Endometrial microvascular endothelial cells (primary cell): Measurements from ENCODE around the gene NCK1. TPM values are rescaled to one million over a fixed set of nuclear protein-coding genes. Genes with fewer than 3 reads are reported as not detected.

ENCODE experiments used
- in situ Hi-C: cut with HindIII; loops from 2 replicates; pipeline ENCODE4 v1.10.0; 2017; ENCODE audit warnings: low sequenced_read_pairs, low pct_unique_long_range_greater_than_20kb; ENCODE audit errors: inconsistent ontology term
- total RNA-seq: library from RNA; depleted of rRNA; stranded (reverse); fragments of >200 nt; gene quantifications from one replicate; pipeline ENCODE4 v1.2.3, GENCODE V29; 2015; ENCODE audit errors: inconsistent ontology term

Gene NCK1
- 59.3 TPM for total RNA-seq

DNA sequence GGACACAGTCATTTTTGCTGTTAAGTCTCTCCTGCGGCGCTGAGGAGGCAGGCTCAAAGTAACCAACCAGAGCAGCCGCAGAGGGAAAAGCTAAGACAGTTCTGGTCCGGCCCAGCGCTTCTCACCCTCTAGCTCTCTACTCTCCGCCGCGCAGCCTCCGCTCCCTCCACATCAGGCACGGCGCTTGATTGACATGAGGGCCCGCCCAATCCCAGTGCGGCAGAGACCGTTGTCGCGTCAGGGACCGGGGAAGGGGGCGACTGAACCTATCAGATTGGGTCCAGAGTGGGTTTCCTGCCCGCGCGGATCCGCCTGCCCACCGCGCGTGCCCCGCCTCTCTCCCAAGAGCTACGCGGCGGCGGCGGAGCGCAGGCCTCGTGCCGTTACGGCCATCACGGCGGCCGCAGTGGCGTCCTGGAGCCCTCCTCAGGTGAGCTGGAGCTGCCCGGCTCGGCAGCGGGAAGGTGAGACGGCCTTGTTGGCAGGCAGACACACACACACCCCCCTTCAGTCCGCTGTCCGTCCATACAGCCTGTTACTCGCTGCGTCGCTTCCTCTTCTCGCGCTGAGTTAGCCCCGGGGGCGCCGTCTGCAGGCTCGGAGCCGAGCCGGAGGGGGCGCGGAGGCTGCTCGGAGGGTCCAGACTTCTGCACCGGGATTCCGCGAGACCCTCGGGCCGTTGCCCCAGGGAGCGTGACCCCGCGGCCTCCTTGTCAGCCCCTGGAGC lies at the start of gene NCK1:
Gene NCK1, plus strand, starts transcription at position 319 of the 727 bp plus-strand sequence. CDS start 65,794 bp downstream, outside the sequence.
- in situ Hi-C loops: no loop called here

DNA sequence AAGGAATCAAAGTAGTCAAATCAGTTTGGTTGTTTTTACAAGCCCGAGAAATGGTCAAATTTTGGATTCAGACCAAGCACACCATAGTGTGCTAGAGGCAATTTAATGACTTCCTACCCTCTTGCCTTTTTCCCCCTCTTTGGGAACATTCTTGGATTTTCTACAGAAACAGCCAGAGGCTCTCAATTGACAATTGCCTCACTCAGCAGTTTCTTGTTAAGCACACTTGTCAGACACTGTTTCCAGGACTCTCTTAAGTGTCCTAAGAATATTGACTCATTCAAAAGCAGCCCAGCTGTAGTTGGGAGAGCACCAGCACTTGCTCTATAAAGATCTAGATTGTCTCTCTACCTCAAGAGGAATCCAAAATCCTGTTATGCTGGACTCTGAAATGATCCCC lies 44.6 kb upstream of the NCK1 start:
- in situ Hi-C loops: no loop called here

GRCh38 chr3:136818191-136818768 lies 43.7 kb upstream of the NCK1 start:
- in situ Hi-C loops: no loop called here

DNA sequence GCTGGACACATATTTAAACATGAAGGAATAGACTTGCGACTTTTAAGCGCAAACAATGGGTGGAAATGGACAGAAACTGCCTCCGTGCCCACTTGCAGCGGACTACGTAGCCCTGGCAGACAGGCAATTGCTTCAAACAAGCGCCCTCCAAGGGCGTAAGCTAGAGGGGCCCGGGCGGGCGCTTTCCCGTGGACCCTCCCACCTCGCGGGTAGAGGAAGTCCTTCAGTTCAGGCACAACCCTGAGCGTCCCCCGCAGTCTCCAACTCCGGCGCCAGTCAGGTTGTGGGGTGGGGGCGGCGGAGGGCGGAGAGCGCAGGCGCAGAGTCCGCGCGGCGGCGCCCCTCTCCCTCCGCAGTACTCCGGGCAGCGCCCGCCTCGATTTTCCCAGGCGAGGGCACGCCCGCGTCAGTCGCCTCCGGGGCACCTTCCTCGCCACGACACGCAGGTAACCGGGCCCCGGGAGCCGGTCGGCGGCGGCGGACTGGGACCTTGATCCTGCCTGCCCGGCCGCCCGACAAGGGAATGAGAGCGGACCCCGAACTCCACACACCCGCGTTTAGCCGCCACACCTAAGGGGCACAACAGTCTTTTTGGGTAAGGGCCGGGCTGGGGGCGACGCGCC lies 43.1 kb upstream of the NCK1 start, which contains the start of gene SLC35G2:
Gene SLC35G2, plus strand, starts transcription at position 358 of the 623 bp plus-strand sequence. CDS start 35,335 bp downstream, outside the sequence.
- in situ Hi-C loops: no loop called here

GRCh38 chr3:136819392-136819730 lies 42.6 kb upstream of the NCK1 start:
- in situ Hi-C loops: no loop called here

DNA sequence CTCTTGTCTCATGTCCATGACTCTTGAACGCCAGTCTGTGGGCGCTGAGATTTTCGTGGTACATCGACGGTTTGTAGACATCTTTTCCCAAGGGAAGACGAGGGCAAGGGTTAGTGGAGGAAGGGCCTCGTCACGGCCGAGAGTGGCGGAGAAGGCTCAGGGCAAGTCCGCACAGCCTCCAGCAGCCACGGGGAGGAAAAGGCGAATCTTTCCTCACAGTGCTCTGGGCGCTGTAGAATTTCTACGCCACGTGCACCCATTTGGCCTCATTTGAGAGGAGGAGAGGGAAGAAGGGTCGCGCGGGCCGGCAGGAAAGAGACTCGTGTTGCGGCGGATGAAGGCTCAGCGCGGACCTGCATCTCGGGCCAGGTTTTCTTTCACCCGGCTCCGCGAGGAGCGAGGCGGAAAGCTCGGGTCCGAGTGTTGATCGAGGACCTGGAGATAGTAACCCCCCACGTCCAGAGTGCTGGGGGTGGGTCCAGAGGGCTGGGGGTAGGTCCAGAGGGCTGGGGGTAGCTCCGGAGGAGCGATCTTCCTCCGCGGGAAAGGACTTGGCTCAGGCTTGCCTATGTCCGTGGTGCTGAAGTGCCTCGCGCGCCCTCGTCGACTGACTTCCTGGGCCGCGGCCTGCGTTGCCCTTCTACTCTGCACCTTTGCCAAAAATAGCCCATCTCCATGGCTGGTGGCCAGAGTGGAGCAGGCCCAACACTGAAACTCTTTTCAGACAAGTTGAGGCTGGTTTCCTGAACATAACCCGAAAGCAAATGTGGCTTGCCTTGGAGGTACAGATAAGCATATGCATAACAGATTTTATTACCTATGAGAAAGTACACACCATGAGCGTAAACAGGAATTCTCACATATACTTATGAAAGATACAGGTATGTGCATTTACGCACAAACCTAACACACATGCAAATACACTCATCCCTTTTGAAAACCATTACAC lies 42.0 kb upstream of the NCK1 start:
- in situ Hi-C loops: no loop called here

- in situ Hi-C loops: no loop called here
Measured at GRCh38 chr3:136831461-136831860, 30.5 kb upstream of the NCK1 start.

DNA sequence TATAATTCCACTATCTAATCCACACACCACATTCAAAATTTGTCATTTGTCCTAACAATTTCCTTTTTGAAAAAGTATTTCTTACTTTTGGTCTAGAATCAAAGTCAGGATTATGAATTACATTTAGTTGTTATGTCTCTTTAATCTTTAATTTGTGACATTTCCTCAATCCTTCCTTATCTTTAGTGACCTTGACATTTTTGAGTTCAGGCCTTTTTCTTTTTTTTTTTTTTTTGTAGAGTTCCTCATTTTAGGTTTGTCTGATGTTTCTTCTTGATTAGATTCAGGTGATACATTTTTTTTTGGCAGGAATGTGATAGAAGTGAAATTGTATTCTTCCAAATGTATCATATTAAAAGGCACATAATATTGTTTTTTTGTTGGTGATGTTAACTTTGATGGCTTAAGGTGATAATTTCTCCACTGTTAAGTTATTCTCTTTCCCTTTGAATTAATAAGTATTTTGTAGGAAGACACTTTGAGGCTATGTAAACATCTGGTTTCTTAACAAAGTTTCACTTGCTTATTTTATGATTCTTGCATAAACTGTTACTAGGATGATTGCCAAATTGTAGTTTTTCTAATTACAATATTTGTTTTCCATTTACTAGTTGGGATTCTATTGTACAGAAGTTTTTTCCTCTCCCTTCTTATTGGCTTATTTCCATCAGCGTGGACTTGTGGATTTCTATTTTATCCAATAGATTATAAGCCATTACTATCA lies 26.8 kb upstream of the NCK1 start:
- in situ Hi-C loops: no loop called here

GRCh38 chr3:136835813-136836510 lies 26.0 kb upstream of the NCK1 start:
- in situ Hi-C loops: no loop called here

DNA sequence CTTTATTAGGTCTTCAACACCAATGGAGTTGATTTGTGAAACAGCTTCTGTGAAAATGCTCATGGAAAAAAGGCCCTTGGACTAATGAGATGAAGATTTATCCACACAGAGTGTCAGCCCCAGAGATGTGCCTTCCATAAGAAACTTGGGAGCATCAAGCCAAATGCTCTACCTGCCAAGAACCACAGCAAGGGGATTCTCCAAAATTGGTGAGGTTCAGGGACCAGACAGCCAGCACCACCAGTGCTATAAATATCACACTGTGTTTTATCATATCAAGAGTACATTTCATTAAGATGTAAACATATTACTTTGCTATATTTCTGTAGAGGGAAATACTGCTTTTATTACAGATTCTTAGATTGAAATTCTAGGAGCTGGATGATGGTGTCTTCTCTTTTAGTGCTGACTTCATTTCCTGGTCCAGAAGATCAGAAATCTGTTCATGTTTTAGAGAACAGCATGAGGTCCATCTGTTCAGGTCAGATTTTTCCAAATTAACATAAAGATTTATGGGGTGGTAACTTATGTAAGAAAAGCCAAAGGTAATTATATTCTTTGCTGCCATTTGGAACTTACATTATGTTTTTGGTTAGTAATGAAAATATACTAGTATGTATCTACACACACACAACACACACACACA lies 25.4 kb upstream of the NCK1 start:
- in situ Hi-C loops: no loop called here

- in situ Hi-C loops: no loop called here
Measured at GRCh38 chr3:136838641-136839555, 23.1 kb upstream of the NCK1 start.

DNA sequence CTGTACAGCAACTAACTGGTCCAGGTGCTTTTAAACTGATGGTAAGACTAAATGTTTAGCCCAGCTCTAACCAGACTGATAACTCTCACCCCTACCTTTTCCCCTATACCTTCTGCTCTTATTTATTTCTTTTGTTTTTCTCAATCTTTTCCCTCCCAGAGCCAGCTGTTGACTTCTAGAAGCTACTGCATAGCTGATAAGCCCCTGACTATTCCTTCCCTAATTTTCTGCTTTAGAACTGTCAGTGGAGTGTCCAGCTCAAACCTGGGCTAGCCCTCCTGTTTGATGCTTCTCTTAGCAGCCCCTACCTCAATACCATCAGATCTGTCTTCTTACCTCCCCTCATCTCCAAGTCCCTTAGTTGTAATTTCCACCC lies 22.5 kb upstream of the NCK1 start:
- in situ Hi-C loops: no loop called here

DNA sequence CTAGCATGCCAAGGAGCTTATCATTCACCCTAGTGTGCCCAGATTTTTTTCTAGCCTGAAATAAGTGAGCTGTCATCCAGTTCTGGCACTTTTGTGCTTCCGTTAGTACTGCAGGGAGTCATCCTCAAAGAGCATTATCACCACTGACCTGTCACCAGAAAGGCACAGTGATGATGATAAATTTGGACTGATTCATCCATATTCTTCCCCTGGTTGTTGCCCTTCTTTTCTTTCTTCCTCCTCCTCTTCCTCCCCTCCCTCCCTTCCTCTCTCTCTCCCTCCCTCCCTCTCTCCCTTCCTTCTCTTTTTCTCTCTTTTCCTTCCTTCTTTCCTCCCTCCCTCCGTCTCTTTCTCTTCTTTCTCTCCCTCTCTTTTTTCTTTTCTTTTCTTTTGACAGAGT lies 21.8 kb upstream of the NCK1 start:
- in situ Hi-C loops: no loop called here

- in situ Hi-C loops: no loop called here
Measured at GRCh38 chr3:136842294-136842693, 19.7 kb upstream of the NCK1 start.

DNA sequence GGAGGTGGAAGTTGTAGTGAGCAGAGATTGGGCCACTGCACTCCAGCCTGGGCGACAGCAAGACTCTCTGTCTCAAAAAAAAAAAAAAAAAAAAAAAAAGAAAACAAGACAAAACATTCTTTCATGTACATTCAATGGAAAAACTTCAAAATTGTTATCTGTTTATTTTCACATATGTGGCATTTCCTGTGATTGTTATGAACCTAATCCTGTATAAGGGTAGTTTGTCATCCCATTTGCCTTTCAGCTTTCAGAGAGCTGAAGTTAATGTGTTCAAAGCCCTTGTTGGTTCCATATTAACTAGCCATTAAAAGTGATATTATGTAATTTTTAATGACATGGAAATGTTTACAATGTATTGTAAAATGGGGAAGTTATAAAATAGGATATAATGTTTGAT lies 17.3 kb upstream of the NCK1 start:
- in situ Hi-C loops: no loop called here

DNA sequence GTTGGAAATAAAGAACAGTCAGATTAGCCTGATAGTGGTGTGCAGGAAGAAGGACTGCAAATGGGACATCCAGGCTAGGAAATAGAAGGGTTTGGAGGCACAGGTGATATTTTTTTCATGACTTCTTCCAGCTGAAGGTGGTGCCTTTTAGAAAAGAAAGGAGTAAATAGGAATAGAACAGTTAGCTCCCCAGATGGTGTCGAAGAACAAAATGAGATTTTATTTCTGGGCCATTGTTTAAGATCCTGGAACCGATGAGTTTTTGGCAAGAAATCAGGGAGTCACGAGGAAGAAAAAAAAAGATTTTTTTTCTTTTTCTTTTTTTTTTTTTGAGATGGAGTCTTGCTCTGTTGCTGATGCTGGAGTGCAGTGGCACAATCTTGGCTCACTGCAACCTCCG lies 9.8 kb upstream of the NCK1 start:
- in situ Hi-C loops: no loop called here

GRCh38 chr3:136856665-136857064 lies 5.3 kb upstream of the NCK1 start:
- in situ Hi-C loops: no loop called here
